Thyroid gland (tissue), 4 donors: ENCODE measurements around the gene DACH2. TPM values are rescaled to one million over a fixed set of nuclear protein-coding genes. Genes with fewer than 3 reads are reported as not detected.

Source experiments
- DNase-seq, 2 donors: peaks; one replicate each; pipeline ENCODE4 v3.0.0-alpha.2; 2019
- H3K27ac ChIP-seq, 3 donors: fragments of 200-600 bp; sonication (generic); 1 replicate in 2 of 3; 2 replicates in 1 of 3; pipeline ENCODE4 v1.5.1; 2016 to 2019; ENCODE audit warnings: mild to moderate bottlenecking in 1 of 3, moderate library complexity in 1 of 3
- H3K27me3 ChIP-seq: fragments of 200-600 bp; sonication (generic); one replicate; pipeline ENCODE4 v1.5.1; 2019
- H3K36me3 ChIP-seq, 2 donors: fragments of 200-600 bp; sonication (generic); one replicate each; pipeline ENCODE4 v1.5.1; 2016 to 2019
- H3K4me1 ChIP-seq, 2 donors: fragments of 200-600 bp; sonication (generic); one replicate each; pipeline ENCODE4 v1.5.1; 2017 to 2019
- H3K4me3 ChIP-seq, 3 donors: fragments of 200-600 bp; sonication (generic); replicated peaks in 1 of 3; 1 replicate in 2 of 3; 2 replicates in 1 of 3; pipeline ENCODE4 v1.5.1; 2016; ENCODE audit warnings: mild to moderate bottlenecking in 1 of 3
- H3K9me3 ChIP-seq: fragments of 200-600 bp; sonication (generic); one replicate; pipeline ENCODE4 v1.5.1; 2017
- POLR2A ChIP-seq, 2 donors: fragments of 450-650 bp; IDR thresholded peaks; one replicate each; pipeline ENCODE4 v1.6.1; 2017; ENCODE audit warnings: antibody characterized with exemption in 2 of 2, mild to moderate bottlenecking in 2 of 2, moderate library complexity in 1 of 2
- WGBS, 2 donors: methylation state at CpG; one replicate each; pipeline ENCODE4 v1.1.5; 2017; 5-methylcytosine and 5-hydroxymethylcytosine counted together
- intact Hi-C: fragments of 100-400 bp; cut with DNase I; formaldehyde crosslinking; loops from one replicate; pipeline ENCODE4 v1.15.1; 2023
- total RNA-seq, 4 donors: library from RNA; depleted of rRNA; stranded (reverse); fragments of >200 nt; gene quantifications; one replicate each; pipeline ENCODE4 v1.2.3, GENCODE V29; 2016
- TF ChIP-seq, protein P1 (sequence below), 6 experiments: fragments of 200-600 bp in 3 of 6; fragments of 450-650 bp in 3 of 6; sonication (generic) in 3 of 6; IDR thresholded peaks; one replicate each; pipeline ENCODE4 v1.5.1; 2016 to 2019; ENCODE audit warnings: antibody characterized with exemption in 6 of 6, mild to moderate bottlenecking in 2 of 6, inconsistent platforms in 1 of 6, moderate library complexity in 1 of 6

DACH2 gene
- total RNA-seq, 4 donors from 2014 or later, result 0.13 to 0.54 (median 0.33) TPM; not detected in 1

GRCh38 chrX:86241547-86241946 lies 93.3 kb downstream of the DACH2 start:
- no peaks in the 10 kb centered on the region for H3K9me3 ChIP-seq
- no peaks in the 10 kb centered on the region for H3K4me1 ChIP-seq
- H3K27me3 ChIP-seq, result no peaks in the 10 kb centered on the region
- TF ChIP-seq POLR2A (IDR thresholded peaks at IDR 0.05), result no peak
- TF ChIP-seq, protein P1, sequence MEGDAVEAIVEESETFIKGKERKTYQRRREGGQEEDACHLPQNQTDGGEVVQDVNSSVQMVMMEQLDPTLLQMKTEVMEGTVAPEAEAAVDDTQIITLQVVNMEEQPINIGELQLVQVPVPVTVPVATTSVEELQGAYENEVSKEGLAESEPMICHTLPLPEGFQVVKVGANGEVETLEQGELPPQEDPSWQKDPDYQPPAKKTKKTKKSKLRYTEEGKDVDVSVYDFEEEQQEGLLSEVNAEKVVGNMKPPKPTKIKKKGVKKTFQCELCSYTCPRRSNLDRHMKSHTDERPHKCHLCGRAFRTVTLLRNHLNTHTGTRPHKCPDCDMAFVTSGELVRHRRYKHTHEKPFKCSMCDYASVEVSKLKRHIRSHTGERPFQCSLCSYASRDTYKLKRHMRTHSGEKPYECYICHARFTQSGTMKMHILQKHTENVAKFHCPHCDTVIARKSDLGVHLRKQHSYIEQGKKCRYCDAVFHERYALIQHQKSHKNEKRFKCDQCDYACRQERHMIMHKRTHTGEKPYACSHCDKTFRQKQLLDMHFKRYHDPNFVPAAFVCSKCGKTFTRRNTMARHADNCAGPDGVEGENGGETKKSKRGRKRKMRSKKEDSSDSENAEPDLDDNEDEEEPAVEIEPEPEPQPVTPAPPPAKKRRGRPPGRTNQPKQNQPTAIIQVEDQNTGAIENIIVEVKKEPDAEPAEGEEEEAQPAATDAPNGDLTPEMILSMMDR (IDR thresholded peaks at IDR 0.05), result no peak
- H3K4me3 ChIP-seq, result no peak overlapping the region
- H3K36me3 ChIP-seq, result no peaks in the 10 kb centered on the region
- DNase-seq, result no peak
- 96 to 100% methylated on average over 1 of the region's 1 CpG for WGBS, 2 donors
- H3K27ac ChIP-seq, result no peak overlapping the region
- intact Hi-C loops, result no loop called here

GRCh38 chrX:86263526-86263925 lies 115.3 kb downstream of the DACH2 start:
- intact Hi-C loops, result no loop called here
- Histone ChIP-seq H3K27ac (no peak overlapping the region), H3K9me3 (no peaks in the 10 kb centered on the region), H3K4me1 (no peaks in the 10 kb centered on the region), H3K27me3 (no peaks in the 10 kb centered on the region), H3K4me3 (no peak overlapping the region), H3K36me3 (no peaks in the 10 kb centered on the region)
- TF ChIP-seq, protein P1 (IDR thresholded peaks at IDR 0.05), result no peak
- no peak for TF ChIP-seq POLR2A (IDR thresholded peaks at IDR 0.05)
- no peak for DNase-seq

- Histone ChIP-seq H3K4me3 (no peak overlapping the region), H3K27ac (no peak overlapping the region), H3K9me3 (no peaks in the 10 kb centered on the region), H3K36me3 (no peaks in the 10 kb centered on the region), H3K4me1 (no peaks in the 10 kb centered on the region), H3K27me3 (no peaks in the 10 kb centered on the region)
- no peak for TF ChIP-seq POLR2A (IDR thresholded peaks at IDR 0.05)
- TF ChIP-seq, protein P1 (IDR thresholded peaks at IDR 0.05), result no peak
- DNase-seq, result no peak
- intact Hi-C loops, result no loop called here
- WGBS, 2 donors, result 85 to 90% methylated on average over 5 to 10 of the region's 10 CpGs
Measured at GRCh38 chrX:86295293-86295692, 147.0 kb downstream of the DACH2 start.

- 94 to 95% methylated on average over 3 of the region's 3 CpGs for WGBS, 2 donors
- intact Hi-C loops, result no loop called here
- Histone ChIP-seq H3K9me3 (no peaks in the 10 kb centered on the region), H3K4me3 (no peak overlapping the region), H3K27me3 (no peaks in the 10 kb centered on the region), H3K27ac (no peak overlapping the region), H3K4me1 (no peaks in the 10 kb centered on the region), H3K36me3 (no peaks in the 10 kb centered on the region)
- no peak for TF ChIP-seq POLR2A (IDR thresholded peaks at IDR 0.05)
- TF ChIP-seq, protein P1 (IDR thresholded peaks at IDR 0.05), result no peak
- DNase-seq, result no peak
Measured at GRCh38 chrX:86322913-86323312, 174.7 kb downstream of the DACH2 start.

GRCh38 chrX:86329174-86329573 lies 180.9 kb downstream of the DACH2 start:
- intact Hi-C loops, result no loop called here

More at GRCh38 chrX:86329174-86329573, 180.9 kb downstream of the DACH2 start:
- H3K4me3 ChIP-seq, result no peak overlapping the region
- H3K9me3 ChIP-seq, result no peaks in the 10 kb centered on the region
- 67 to 84% methylated on average over 1 of the region's 1 CpG for WGBS, 2 donors
- no peak overlapping the region for H3K27ac ChIP-seq
- H3K4me1 ChIP-seq, result no peaks in the 10 kb centered on the region
- DNase-seq, result no peak
- TF ChIP-seq, protein P1 (IDR thresholded peaks at IDR 0.05), result no peak
- TF ChIP-seq POLR2A (IDR thresholded peaks at IDR 0.05), result no peak
- H3K36me3 ChIP-seq, result no peaks in the 10 kb centered on the region
- H3K27me3 ChIP-seq, result no peaks in the 10 kb centered on the region
